Ascending aorta (tissue), 2 donors: ENCODE measurements around the gene ADCY2. TPM values are rescaled to one million over a fixed set of nuclear protein-coding genes. Genes with fewer than 3 reads are reported as not detected.

Source experiments
- DNase-seq, 2 donors: peaks; one replicate each; pipeline ENCODE4 v3.0.0-alpha.2; 2019; ENCODE audit warnings: low spot score in 2 of 2
- H3K27ac ChIP-seq, 2 donors: fragments of 200-600 bp; sonication (generic); one replicate each; pipeline ENCODE4 v1.5.1; 2016 to 2017; ENCODE audit warnings: mild to moderate bottlenecking in 1 of 2
- H3K27me3 ChIP-seq: fragments of 200-600 bp; sonication (generic); one replicate; pipeline ENCODE4 v1.5.1; 2017
- H3K36me3 ChIP-seq, 2 donors: fragments of 200-600 bp; sonication (generic); one replicate each; pipeline ENCODE4 v1.5.1; 2016
- H3K4me1 ChIP-seq, 2 donors: fragments of 200-600 bp; sonication (generic); one replicate each; pipeline ENCODE4 v1.5.1; 2016 to 2017; ENCODE audit warnings: mild to moderate bottlenecking in 1 of 2
- H3K4me3 ChIP-seq, 2 donors: fragments of 200-600 bp; sonication (generic); one replicate each; pipeline ENCODE4 v1.5.1; 2016 to 2017; ENCODE audit warnings: mild to moderate bottlenecking in 1 of 2
- H3K9me3 ChIP-seq, 2 donors: fragments of 200-600 bp; sonication (generic); one replicate each; pipeline ENCODE4 v1.5.1; 2016
- intact Hi-C: fragments of 100-400 bp; cut with DNase I; formaldehyde crosslinking; loops from one replicate; pipeline ENCODE4 v1.15.1; 2023
- total RNA-seq: library from RNA; depleted of rRNA; stranded (reverse); fragments of >200 nt; gene quantifications from one replicate; pipeline ENCODE4 v1.1.0, GENCODE V29; 2016
- TF ChIP-seq, protein P1 (sequence below), 3 experiments: fragments of 200-600 bp in 2 of 3; fragments of 450-650 bp in 1 of 3; sonication (generic) in 2 of 3; IDR thresholded peaks; one replicate each; pipeline ENCODE4 v1.5.1; 2016 to 2019; ENCODE audit warnings: antibody characterized with exemption in 3 of 3, mild to moderate bottlenecking in 1 of 3, moderate library complexity in 1 of 3

Gene ADCY2
- total RNA-seq, 1 donor from 2014 or later, result 0.11 TPM

DNA sequence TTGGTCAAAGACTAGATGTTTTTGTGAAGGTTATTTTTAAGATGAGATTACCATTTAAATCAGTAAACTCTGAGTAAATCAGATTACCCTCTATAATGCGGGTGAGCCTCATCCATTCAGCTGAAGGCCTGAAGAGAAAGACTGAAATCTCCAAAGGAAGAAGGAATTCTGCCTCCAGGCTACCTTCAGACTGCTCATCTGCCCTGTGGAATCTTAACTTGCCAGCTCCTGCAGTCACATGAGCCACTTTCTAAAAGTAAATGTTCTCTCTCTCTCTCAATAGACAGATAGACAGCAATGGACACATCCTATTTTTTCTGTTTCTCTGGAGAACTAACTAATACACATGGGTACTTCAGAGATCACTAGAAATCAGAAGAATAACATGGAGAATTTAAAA, 272.2 kb downstream of the ADCY2 start:
- Histone ChIP-seq H3K27ac (no peak overlapping the region), H3K4me3 (no peak overlapping the region), H3K9me3 (no peaks in the 10 kb centered on the region), H3K36me3 (no peaks in the 10 kb centered on the region), H3K4me1 (no peaks in the 10 kb centered on the region), H3K27me3 (no peaks in the 10 kb centered on the region)
- intact Hi-C loops, result no loop called here
- TF ChIP-seq, protein P1, sequence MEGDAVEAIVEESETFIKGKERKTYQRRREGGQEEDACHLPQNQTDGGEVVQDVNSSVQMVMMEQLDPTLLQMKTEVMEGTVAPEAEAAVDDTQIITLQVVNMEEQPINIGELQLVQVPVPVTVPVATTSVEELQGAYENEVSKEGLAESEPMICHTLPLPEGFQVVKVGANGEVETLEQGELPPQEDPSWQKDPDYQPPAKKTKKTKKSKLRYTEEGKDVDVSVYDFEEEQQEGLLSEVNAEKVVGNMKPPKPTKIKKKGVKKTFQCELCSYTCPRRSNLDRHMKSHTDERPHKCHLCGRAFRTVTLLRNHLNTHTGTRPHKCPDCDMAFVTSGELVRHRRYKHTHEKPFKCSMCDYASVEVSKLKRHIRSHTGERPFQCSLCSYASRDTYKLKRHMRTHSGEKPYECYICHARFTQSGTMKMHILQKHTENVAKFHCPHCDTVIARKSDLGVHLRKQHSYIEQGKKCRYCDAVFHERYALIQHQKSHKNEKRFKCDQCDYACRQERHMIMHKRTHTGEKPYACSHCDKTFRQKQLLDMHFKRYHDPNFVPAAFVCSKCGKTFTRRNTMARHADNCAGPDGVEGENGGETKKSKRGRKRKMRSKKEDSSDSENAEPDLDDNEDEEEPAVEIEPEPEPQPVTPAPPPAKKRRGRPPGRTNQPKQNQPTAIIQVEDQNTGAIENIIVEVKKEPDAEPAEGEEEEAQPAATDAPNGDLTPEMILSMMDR (IDR thresholded peaks at IDR 0.05), result no peak
- no peak for DNase-seq

DNA sequence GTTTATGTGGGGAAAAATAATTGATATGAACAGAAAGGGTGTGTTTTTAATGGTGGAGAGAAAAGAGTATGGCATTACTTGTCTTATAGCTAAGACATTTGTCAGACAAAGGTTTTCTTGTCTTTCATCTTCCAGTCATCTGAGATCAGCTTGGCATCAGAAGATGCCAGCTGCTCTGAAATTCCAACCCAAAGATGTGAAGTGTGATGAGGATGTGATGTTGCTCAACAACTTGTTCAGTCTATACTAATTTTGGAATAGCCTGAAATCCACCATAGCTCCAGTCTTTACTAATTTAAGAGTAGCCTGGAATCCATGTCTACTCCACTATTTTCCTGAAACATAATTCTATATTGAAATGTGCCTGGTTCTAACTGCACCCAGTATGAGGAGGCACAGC, 272.7 kb downstream of the ADCY2 start:
- H3K36me3 ChIP-seq, result no peaks in the 10 kb centered on the region
- no peak overlapping the region for H3K4me3 ChIP-seq
- no peak overlapping the region for H3K27ac ChIP-seq
- no peaks in the 10 kb centered on the region for H3K9me3 ChIP-seq
- H3K4me1 ChIP-seq, result no peaks in the 10 kb centered on the region
- TF ChIP-seq, protein P1 (IDR thresholded peaks at IDR 0.05), result no peak
- DNase-seq, result no peak
- intact Hi-C loops, result no loop called here
- H3K27me3 ChIP-seq, result no peaks in the 10 kb centered on the region

DNA sequence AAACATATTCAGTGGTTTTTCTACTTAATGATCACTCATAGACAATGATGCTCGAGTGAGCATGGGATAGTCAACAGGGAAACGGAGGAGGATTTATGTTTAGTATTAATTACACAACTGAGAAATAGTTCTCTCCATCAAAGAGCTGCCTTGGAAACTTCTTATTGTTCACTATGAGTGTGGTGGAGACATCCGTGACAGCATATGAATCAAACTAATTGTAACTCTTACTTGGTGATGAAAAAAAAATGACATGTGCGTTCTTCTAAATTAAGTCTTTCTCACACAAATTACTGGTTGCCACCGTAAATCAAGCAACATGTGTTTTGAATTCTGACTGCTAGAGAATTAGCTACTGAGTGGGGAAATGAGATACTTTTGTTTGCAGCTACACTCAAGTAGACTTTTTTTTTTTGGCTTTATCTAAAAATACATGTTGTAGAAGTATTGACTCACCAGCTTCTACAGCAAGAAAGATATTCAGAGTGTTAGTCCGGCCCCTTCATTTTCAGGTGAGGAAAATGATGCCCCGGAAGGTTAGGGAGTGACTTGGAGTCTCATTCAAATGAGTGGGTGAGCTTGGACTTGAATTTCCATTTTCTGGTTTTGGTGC, 275.5 kb downstream of the ADCY2 start:
- H3K4me3 ChIP-seq, result no peak overlapping the region
- H3K27me3 ChIP-seq, result no peaks in the 10 kb centered on the region
- H3K36me3 ChIP-seq, result no peaks in the 10 kb centered on the region
- TF ChIP-seq, protein P1 (IDR thresholded peaks at IDR 0.05), result no peak
- intact Hi-C loops, result no loop called here
- no peaks in the 10 kb centered on the region for H3K9me3 ChIP-seq
- no peak overlapping the region for H3K27ac ChIP-seq
- DNase-seq, result no peak
- H3K4me1 ChIP-seq, result no peaks in the 10 kb centered on the region

DNA sequence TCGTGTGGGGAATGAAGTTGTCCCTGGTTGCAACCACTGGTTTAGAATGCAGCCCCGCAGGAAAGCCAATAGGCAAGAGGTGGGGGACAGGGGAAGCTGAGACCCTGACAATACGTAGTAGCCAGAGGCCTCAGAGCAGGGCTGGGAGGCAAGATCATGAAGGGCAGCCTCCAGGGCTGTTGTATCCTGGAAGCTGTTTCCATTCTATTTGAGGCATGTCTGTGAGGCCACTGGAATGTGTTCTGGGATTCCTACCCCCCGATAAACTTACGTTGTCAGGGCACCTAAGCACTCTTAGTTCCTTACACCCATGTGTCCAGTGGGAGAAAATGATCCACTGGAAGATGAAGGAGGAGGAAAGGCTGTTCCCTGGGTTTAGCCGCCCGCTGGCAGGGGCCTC, 277.7 kb downstream of the ADCY2 start:
- Histone ChIP-seq H3K9me3 (no peaks in the 10 kb centered on the region), H3K4me1 (no peaks in the 10 kb centered on the region), H3K4me3 (no peak overlapping the region), H3K27me3 (no peaks in the 10 kb centered on the region), H3K27ac (no peak overlapping the region), H3K36me3 (no peaks in the 10 kb centered on the region)
- intact Hi-C loops, result no loop called here
- DNase-seq, result no peak
- TF ChIP-seq, protein P1 (IDR thresholded peaks at IDR 0.05), result no peak

DNA sequence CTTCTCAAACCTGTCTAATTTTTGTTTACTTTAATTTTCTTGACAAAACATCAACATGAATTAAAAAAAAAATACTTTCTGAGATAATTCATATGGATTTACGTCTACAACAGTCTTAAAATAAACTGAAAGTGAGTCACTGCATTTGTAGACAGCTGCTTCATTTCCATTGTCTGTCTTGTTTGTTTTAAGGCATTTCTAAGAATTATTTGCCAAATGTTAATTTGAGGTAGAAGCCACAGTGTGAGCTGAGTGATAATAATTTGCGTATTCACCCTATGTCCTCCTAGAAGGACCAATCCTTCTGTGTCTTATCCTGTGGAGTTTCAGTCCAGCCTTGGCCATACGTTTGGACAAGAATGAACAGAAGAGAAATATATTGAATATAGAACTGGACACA, 280.5 kb downstream of the ADCY2 start:
- intact Hi-C loops, result no loop called here

More for the DNA sequence above, 280.5 kb downstream of the ADCY2 start:
- H3K36me3 ChIP-seq, result no peaks in the 10 kb centered on the region
- no peak for DNase-seq
- TF ChIP-seq, protein P1 (IDR thresholded peaks at IDR 0.05), result no peak
- H3K27me3 ChIP-seq, result no peaks in the 10 kb centered on the region
- H3K9me3 ChIP-seq, result no peaks in the 10 kb centered on the region
- H3K4me3 ChIP-seq, result no peak overlapping the region
- H3K4me1 ChIP-seq, result no peaks in the 10 kb centered on the region
- H3K27ac ChIP-seq, result no peak overlapping the region
